HepG2 (cell line): ENCODE results near the gene KCNMA1.

Experiments used
- CEBPB ChIP-seq: IDR thresholded peaks from 2 replicates; pipeline ENCODE4 v1.6.1; 2011; ENCODE audit warnings: low read depth, low read length, improper control_type of control experiment, borderline replicate concordance
- MAX ChIP-seq: IDR thresholded peaks from 2 replicates; pipeline ENCODE4 v1.6.1; 2012; ENCODE audit warnings: inconsistent platforms
- POLR2AphosphoS5 ChIP-seq: IDR thresholded peaks from 2 replicates; pipeline ENCODE4 v1.6.1; 2012; ENCODE audit warnings: low read depth, low read length
- ZNF772 ChIP-seq: sonication (generic); formaldehyde crosslinking; IDR thresholded peaks from 2 replicates; pipeline ENCODE4 v1.5.0; 2020; ENCODE audit warnings: mild to moderate bottlenecking, missing genetic modification reagents

DNA sequence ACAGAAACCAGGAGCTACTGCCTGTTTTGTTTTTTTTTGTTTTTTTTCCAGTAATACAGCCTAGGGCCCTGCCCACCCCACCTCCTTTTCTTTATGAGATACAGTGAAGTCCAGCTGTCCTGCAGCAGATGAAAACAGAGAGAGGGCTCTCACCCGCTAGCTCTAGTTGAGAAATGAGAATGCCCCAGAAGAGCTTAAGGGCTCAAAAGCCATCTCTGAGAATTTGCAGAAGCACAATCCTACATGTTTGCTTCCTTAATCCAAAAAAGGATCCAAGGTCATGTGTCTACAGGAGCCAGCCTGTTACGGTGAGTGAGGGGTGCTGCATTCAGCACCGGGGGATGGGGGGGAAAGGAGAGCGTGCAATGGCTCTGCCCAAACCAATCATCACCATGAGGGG is 122.7 kb downstream of the KCNMA1 start:
- TF ChIP-seq ZNF772 (CRISPR knock-in tag) (no peak), MAX (no peak), POLR2AphosphoS5 (no peak), CEBPB (no peak)
